ENCODE results near the gene CYP20A1.

Gene CYP20A1

DNA sequence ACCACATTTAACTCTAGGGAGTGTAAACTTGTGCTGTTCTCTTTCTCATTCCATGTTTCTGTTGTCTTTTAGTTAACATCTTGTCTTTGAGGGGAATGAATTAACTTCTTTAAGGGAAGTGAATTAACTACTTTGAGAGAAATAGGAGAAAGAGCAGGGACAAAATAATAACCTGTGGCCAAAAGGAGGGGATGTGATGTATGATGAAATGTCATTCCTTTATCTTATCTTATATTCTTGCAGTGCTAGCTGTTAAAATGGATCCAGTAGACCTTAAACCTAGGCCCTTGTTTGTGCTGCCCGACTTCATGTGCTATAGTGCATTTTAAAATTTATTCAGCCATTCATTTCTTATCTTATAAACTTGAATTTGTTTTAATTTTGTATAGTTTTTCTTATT, 107.8 kb downstream of the CYP20A1 start:
- no peak overlapping the region for H3K4me3 ChIP-seq (ENCODE audit: low read depth, low read length)
- DNase-seq (ENCODE audit: low read depth): no peak
- TF ChIP-seq, protein P1, sequence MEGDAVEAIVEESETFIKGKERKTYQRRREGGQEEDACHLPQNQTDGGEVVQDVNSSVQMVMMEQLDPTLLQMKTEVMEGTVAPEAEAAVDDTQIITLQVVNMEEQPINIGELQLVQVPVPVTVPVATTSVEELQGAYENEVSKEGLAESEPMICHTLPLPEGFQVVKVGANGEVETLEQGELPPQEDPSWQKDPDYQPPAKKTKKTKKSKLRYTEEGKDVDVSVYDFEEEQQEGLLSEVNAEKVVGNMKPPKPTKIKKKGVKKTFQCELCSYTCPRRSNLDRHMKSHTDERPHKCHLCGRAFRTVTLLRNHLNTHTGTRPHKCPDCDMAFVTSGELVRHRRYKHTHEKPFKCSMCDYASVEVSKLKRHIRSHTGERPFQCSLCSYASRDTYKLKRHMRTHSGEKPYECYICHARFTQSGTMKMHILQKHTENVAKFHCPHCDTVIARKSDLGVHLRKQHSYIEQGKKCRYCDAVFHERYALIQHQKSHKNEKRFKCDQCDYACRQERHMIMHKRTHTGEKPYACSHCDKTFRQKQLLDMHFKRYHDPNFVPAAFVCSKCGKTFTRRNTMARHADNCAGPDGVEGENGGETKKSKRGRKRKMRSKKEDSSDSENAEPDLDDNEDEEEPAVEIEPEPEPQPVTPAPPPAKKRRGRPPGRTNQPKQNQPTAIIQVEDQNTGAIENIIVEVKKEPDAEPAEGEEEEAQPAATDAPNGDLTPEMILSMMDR (IDR thresholded peaks at IDR 0.05; ENCODE audit: insufficient read depth, low read depth, low read length, missing control alignments): no peak

DNA sequence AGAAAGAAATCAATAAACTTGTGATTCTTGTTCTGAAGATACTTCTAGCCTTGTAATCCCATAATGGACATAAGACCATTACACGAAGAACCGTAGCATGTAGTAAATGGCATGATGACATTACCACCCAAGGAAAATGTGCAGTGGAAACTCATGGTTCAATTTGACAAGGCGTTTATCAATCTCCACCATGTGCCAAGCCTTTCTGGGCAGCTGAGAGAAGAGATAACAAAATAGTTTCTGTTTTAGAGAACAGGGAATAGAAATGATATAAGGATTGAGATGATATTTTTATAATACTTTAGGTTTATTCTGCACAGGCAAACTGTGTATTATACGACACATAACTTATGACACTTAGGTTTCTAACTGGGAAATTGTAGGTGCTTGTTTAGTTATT, 108.6 kb downstream of the CYP20A1 start:
- TF ChIP-seq, protein P1 (IDR thresholded peaks at IDR 0.05; ENCODE audit: insufficient read depth, low read depth, low read length, missing control alignments): no peak
- no peak for DNase-seq (ENCODE audit: low read depth)
- no peak overlapping the region for H3K4me3 ChIP-seq (ENCODE audit: low read depth, low read length)

GRCh38 chr2:203352604-203353255, 113.9 kb downstream of the CYP20A1 start:
- no peak overlapping the region for H3K4me3 ChIP-seq (ENCODE audit: low read depth, low read length)
- DNase-seq (ENCODE audit: low read depth): no peak

DNA sequence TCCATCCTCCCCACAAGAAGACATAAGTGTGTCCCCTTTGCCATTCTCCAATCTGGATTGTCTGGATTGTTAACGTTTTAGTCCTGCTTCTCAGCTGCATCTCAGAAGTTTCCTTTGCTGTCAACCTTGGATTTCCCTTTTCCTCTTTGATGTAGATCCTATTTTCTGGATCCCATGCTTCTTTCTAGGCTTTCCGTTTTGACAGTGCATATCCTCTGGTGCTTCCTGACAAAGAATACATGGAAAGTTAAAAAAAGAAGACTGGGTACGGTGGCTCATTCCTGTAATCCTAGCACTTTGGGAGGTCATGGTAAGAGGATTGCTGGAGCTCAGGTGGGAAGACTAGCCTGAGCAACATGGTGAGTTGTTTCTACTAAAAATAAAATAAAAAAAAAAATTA, 116.1 kb downstream of the CYP20A1 start:
- DNase-seq (ENCODE audit: low read depth): no peak
- TF ChIP-seq, protein P1 (IDR thresholded peaks at IDR 0.05; ENCODE audit: insufficient read depth, low read depth, low read length, missing control alignments): no peak
- no peak overlapping the region for H3K4me3 ChIP-seq (ENCODE audit: low read depth, low read length)

More at GRCh38 chr2:203352604-203353255, 113.9 kb downstream of the CYP20A1 start:
- TF ChIP-seq, protein P1 (IDR thresholded peaks at IDR 0.05; ENCODE audit: insufficient read depth, low read depth, low read length, missing control alignments): no peak
